PFSK-1 (cell line): ENCODE results near the gene HPCAL1.

ENCODE experiments used
- FOXP2 ChIP-seq: optimal IDR thresholded peaks from 2 replicates; pipeline ENCODE3; 2011; ENCODE audit warnings: borderline replicate concordance, control low read depth, inconsistent platforms; ENCODE audit not compliant: insufficient read depth; ENCODE audit errors: extremely low read length, extremely low read depth
- POLR2AphosphoS5 ChIP-seq: IDR thresholded peaks from 2 replicates; pipeline ENCODE4 v1.6.1; 2012; ENCODE audit warnings: low read depth, mild to moderate bottlenecking, control low read depth, low read length, moderate library complexity
- SIN3A ChIP-seq: IDR thresholded peaks from 2 replicates; pipeline ENCODE4 v1.6.1; 2012; ENCODE audit warnings: mild to moderate bottlenecking, low read length, moderate library complexity, borderline replicate concordance; ENCODE audit not compliant: insufficient read depth
- TAF1 ChIP-seq: IDR thresholded peaks from 2 replicates; pipeline ENCODE4 v1.6.1; 2012; ENCODE audit warnings: low read length, control low read depth, borderline replicate concordance; ENCODE audit not compliant: insufficient read depth
- TF ChIP-seq, protein P1 (sequence below), 2 experiments: IDR thresholded peaks; 2 replicates each; pipeline versions ENCODE4 v1.6.1 to v1.8.0; 2011 to 2012; ENCODE audit warnings: low read depth in 2 of 2, low read length in 2 of 2, control low read depth in 1 of 2, inconsistent platforms in 1 of 2, mild to moderate bottlenecking in 1 of 2, moderate library complexity in 1 of 2; ENCODE audit not compliant: insufficient read depth in 1 of 2

DNA sequence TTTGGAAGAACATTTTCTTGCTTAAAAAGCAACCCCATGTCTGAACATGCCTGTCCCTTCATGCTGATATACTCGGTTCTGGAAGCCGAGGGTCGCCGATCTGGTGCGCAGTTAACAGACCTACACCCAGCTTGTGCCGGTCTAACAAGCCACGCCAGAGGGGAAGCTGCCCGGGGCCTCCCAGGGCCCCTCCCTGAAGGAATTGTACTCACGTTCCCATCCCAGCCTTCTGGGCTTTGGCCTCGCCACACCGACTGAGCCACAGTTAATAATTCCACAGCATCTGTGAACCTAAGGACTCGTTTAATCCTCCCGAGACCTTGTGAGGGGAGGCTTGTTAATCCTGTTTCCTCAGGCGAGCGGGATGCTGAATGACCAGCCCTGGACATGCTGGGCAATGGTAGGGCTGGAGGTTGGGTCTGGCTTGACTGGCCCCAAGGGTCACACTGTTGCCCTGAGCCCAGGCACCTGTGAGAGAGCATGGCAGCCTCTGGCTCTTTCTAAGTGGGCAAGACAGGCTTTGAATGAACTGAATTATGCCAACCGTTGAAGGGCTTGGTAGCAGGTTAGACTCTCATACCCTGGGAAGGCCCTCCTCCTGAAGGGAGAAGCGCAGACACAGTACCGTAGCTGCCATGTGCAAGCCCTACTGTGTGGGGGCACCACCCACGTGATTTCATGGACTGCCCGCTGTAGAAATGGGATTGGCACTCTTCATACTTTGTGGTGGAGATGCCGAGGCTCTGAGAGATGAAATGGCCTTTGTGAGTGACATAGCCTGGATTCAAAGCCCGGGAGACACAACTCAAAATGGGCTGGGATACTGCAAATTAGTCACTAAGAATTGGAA is 173.3 kb downstream of the HPCAL1 start:
- TF ChIP-seq TAF1 (no peak), POLR2AphosphoS5 (no peak), SIN3A (no peak), FOXP2 (no peak)
- TF ChIP-seq, protein P1, sequence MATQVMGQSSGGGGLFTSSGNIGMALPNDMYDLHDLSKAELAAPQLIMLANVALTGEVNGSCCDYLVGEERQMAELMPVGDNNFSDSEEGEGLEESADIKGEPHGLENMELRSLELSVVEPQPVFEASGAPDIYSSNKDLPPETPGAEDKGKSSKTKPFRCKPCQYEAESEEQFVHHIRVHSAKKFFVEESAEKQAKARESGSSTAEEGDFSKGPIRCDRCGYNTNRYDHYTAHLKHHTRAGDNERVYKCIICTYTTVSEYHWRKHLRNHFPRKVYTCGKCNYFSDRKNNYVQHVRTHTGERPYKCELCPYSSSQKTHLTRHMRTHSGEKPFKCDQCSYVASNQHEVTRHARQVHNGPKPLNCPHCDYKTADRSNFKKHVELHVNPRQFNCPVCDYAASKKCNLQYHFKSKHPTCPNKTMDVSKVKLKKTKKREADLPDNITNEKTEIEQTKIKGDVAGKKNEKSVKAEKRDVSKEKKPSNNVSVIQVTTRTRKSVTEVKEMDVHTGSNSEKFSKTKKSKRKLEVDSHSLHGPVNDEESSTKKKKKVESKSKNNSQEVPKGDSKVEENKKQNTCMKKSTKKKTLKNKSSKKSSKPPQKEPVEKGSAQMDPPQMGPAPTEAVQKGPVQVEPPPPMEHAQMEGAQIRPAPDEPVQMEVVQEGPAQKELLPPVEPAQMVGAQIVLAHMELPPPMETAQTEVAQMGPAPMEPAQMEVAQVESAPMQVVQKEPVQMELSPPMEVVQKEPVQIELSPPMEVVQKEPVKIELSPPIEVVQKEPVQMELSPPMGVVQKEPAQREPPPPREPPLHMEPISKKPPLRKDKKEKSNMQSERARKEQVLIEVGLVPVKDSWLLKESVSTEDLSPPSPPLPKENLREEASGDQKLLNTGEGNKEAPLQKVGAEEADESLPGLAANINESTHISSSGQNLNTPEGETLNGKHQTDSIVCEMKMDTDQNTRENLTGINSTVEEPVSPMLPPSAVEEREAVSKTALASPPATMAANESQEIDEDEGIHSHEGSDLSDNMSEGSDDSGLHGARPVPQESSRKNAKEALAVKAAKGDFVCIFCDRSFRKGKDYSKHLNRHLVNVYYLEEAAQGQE (IDR thresholded peaks at IDR 0.05; ENCODE audit: insufficient read depth in 1 of 2, low read depth in 2 of 2, low read length in 2 of 2) = no peak
